HG02840 (cell line): ENCODE results near the gene HHIP.

Experiments used
- ATAC-seq: cut with Tn5 transposase; IDR thresholded peaks from one replicate; pipeline ENCODE4 v1.9.1; 2021; ENCODE audit warnings: mild to moderate bottlenecking, moderate library complexity, moderate number of reproducible peaks; ENCODE audit not compliant: unreplicated experiment, low FRiP score

Gene HHIP

DNA sequence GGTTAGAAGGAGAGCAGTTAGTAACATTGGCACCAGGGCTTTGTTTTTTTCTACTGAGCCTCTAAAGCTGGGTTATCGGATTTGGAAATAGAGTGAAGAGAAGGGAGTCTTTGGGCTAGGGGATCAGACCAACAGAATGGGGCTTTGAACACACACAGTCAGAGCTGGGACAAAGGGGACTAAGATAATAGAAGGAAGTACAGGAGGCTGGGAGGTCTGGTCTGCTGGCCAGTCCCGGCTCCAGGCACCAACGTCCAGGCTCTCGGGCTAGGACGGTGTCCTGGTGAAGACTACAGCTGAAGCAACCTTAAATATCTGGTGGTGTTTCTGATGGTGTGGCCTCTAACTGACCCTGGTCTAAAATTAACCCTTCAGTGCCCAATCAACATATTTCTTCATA, 57.5 kb downstream of the HHIP start:
- no peak for ATAC-seq

DNA sequence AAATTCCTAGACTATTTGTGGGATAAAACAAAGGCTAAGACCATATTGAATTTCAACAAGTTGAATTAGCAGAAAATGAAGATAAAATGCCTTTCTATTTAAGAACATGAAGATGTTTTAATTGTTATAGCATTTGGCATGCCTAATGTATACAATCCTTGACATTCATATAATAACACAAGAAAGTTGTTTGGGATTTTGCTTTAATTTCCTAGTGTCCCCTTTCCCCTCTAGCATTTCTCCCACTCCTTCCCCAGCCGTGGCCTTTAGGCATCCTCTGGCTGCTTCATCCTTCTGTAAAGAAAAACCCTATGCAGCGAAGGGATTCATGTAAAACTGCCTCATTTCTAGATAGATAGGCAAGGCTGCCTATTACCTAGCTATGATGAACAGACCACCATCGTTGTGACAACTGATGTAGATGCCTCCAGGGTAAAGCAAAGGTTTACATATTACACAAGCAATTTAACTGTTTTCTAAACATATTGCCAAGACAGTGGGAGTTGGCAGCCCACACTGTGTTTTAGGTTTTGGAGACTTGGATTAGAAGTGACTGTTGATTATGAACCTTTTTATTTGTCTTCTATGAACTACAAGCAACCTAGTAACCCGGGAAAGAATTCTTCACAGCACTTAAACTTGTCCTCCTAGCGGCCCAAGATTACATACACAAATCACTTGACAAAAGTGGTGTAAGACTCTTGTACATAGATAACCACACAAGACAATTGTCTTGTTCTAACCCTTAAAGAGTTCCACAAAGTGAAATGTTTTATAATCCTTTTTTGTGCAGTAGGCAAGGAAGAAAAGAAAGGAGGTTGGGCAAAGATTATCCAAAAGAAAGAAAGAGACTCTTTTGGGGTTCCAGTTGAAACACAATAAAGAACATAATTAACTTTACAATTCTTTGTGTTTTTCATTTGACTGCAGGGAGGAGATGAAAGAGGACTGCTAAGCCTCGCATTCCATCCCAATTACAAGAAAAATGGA, 59.9 kb downstream of the HHIP start:
- ATAC-seq: no peak

DNA sequence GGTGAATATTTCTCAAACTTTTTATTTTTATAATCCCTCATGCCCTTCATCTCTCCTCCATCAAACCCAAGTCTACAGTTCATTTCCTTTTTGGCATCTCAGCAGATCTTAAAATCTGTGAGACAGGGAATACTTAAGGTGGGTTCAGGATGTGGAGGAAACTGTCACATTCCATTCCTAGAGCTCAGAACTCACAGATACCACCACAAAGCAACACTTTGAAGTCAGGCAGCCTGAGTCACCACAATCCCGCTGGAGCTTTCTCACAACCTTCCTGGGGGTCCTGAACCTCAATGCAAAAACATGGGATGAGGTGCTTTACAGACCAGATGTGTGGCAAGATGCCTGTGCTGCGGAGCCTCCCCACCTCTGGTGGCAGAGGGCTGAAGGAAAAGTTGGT, 63.2 kb downstream of the HHIP start:
- no peak for ATAC-seq

DNA sequence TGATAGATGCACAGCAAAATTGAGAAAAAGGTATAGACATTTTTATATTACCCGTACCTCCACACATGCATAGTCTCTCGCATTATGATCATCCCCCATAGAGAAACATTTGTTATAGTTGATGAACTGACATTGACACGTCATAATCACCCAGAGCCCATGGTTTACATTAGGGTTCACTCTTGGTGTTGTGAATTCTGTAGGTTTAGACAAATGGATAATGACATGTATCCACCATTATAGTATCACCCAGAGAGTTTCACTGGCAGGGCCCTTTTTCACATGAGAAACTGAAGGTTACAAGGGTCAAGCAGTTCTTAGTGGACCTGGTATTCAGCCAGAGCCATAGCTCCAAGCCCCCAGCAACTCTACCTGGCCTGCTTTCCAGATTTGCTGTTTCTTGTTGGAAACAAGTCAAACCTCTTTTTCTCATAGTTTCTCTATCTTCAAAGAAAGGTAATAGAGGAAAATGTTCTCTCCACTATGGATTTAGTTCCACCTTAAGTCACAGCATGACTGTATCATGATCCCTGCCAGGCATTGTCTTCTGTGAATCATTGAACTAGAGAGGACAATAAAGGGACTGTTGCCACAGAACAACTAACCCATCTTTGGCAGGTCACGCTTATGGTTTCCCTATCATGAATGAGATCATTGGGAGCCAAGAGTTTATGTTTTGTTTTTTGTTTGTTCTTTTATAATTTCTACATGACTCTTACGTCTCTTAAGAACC, 64.0 kb downstream of the HHIP start:
- ATAC-seq: no peak

DNA sequence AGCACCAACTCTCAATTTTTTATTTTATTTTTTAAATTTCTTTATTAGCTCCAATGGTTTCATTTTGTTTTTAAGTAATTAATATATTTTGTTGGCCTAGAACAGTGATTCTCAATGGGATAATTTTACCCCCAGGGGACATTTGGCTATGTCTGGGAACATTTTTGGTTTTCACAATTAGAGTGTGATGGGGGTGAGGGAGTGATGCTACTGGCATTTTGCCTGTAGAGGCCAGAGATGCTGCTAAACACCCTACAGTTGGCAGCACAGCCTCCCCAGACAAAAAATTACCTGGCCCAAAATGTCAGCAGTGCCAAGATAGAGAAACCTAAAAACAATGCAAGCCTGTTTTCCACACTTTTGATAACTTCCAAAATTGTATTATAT, 64.6 kb downstream of the HHIP start:
- no peak for ATAC-seq

DNA sequence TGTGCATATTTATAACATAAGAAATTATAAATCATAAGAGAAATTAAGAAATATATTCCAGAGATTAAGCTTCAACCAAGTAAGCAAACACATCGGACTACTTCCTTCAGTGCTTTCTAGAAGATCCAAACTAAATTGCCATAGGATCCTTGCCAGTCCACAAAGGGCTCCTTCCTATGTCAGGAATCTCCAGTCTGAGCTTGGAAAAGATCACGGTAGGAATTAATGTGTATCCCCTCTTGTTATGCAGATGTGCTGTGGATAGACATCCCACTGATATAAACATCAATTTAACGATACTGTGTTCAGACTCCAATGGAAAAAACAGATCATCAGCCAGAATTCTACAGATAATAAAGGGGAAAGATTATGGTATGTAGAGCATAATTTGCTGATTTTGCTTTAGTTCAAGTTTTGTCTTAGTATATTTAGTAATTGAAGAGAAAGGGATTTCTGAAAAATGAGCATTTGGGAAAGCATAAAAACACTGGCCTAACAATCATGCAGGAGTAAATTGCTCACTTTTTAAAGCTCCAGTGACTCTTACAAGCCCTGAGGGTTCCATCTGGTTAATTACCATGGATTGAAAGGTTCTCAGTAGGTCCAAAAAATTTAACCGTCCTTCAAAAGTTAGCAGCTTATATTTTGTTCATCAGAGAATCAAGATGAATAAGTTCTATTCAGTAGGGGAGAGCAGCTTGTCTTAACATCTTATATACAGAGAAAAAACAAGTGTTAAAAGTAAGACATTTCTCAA, 65.9 kb downstream of the HHIP start:
- ATAC-seq: no peak

DNA sequence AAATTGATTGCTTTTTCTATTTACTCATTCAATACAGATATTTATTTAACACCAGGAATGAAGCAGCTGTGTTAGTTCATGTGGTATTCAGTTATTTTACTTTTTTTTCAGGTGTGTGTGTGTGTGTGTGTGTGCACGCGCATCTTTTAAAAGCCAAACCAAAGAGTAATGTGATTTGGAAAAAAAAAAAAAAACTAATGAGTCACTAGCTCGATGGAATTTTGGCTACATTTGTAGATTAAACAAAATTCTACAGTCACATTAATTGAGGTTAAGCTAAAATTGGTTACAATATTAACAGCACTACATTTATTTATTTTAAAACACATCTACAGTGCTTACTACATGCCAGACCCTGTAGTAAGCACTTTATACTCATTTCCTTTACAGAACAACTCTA, 66.8 kb downstream of the HHIP start:
- ATAC-seq: no peak

DNA sequence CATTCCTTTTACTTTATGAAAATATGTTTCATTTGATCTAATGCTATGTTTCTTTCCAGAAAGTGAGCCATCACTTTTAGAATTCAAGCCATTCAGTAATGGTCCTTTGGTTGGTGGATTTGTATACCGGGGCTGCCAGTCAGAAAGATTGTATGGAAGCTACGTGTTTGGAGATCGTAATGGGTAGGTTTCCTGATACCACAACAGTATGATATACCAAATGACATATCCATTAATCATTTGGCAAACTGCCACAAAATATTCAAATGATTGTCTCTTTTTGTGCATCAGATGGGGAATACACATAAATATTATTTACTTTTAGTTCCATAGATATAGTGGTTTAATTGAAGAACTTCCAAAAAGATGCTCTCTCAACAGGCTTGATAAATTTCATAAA, 68.2 kb downstream of the HHIP start:
- no peak for ATAC-seq

DNA sequence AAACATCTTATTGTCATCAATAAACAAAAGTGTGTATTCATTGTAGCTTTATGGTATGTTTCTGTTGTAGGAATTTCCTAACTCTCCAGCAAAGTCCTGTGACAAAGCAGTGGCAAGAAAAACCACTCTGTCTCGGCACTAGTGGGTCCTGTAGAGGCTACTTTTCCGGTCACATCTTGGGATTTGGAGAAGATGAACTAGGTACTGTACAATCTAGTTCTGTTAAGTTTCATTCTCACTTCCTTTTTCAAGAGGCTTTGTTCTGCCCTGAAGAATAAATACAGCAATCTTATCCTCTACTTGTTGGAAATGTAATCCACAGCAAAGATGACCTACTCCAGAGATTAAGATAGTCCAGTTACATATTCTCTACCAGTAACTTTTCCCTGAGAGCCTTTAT, 69.3 kb downstream of the HHIP start:
- ATAC-seq: no peak

DNA sequence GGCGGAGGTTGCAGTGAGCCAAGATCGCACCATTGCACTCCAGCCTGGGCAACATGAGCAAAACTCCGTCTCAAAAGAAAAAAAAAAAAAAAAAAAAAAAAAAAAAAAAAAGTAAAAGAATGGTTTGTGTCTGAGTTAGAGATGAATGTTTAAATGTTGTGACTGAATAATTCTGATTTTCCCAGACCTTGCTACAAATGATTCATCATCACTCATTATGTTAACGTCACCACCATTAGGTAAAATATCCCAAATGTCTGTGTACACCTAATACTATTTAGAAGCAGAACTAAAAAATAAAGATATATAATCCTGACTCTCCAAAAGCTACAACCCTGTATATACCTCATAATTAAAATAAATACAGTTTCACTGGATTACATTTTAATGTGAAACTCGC, 70.8 kb downstream of the HHIP start:
- no peak for ATAC-seq

DNA sequence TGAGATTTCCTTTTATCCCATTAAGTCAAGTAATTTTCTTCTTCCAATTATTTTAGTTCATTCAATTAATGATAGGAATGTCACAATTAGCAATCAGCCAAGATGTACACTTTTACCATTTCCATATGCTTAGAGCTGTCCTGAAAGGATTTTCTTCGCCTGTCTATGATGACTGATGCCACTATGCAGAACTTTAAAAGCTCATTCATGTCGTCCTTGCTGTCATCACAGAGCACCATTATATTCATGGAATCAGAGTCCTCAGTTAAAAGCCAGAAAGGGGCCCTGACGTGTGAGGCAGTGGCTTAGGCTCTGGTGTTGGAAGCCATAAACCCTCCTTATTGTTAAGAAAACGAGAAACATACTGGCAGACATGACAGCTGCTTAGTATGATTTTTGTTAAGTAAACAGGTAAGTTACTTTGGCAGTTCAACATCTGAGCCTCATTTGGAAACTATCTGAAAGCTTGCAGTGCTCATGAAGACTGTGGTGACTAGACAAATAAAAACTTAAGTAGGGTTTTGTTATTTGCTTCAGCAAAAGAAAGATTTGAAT, 73.1 kb downstream of the HHIP start:
- no peak for ATAC-seq

DNA sequence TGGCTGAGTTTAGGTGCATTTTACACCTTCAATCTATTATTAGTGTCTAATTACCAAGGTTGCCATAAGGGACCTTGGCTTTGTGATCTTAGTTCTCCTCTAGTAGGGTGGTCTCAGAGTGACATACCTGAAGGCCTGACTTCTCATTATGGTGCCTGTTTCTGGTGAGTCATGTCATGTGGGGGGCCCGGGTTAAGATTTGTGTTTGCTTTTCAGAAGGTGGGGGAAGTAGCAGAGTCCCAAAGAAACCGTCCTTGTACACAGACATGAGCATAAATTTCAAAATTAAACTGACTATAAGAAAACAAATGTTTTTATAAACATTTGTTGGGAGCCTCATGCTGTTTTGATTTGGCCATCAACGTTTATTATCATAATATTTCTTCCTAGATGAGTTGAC, 74.5 kb downstream of the HHIP start:
- ATAC-seq: no peak

DNA sequence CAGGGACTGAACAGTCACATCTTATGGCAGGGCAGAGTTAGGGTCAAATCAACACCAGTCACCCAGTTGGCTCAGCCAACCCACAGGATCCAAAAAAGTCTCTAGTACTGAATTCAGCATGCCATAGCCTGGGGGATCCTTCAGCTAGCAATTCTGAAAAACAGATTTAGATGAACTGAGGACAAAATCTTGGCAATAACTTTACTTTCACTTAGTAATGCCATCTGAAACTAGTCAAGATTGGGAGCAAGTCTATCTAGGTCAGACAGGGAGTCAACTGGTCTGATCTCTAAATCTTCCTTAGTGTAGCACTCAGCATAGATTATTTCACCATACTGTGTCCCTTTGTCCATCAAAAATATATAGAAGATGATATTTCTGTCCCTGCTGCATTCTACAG, 76.0 kb downstream of the HHIP start:
- no peak for ATAC-seq

DNA sequence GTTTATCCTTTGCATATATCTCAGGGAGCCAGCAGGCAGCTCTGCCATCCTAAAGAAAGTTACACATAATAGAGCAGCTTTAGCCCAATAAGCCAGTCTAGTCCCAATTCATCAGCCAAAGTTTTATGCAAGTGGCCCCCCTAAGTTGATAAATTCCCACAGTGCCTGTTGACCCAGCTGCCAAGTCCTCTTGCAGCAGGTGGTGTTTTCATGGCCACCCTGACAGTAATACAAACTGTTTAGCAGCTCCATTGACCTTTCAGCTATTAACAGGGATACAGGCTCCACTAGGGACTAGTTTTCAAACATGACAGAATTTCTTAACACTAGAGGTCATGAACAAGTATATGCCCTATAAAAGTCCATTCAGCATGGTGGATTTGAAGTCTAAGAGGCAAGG, 77.5 kb downstream of the HHIP start:
- ATAC-seq: no peak

DNA sequence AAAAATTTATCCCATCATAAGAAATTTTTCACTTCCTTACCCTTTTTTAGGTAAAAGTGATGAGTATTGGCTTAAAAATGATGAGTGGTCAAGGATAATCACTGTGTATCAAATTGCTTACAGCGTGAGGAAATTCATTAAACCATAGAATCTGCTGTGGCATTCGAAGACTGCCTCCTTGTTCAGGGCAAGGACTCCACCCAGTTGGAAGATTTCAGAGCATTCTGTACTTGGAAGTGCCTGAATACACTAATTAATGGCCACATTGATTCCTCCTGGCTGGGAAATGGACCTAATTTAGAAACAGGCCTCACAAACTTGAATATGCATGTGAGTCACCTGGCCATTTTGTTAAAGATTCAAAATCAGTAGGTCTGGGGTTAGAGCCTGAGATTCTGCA, 83.2 kb downstream of the HHIP start:
- ATAC-seq: no peak

DNA sequence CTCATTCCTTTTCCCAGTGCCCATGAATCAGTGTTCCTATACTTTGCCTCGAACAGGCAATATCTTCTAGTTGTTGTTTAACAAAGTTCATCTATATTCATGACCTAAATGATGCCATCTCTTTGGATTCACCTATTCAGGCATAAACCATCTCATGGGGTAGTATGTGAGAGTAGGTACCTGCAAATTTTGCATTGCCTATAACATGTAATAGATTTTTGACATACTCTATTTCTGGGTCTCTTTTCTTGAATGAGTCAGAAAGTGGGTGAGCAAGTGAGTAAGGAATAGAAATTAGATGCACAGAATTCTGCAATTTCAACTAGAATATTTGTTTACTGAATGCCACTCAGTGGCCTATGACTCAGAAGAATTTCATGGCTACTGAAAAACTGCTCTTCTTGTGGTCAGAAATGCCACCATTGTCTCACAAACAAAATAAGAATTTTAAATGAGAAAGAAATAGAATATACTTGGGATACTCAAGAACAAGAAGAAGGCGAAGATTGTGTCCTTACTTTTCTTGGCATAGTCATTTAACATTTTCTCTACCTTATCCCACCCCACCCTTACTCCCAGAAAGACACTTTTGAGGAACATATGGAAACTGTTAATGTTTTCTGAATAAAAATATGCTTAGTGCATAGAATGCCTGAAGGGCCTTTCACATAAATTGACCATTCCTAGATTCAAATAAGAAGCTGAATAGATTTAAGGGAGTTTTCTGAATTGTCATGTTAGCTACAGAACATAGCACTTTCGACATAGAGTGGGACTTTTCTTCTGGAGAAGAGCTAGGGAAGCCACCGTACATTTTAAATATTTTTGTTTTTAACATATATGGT, 86.8 kb downstream of the HHIP start:
- ATAC-seq: no peak

DNA sequence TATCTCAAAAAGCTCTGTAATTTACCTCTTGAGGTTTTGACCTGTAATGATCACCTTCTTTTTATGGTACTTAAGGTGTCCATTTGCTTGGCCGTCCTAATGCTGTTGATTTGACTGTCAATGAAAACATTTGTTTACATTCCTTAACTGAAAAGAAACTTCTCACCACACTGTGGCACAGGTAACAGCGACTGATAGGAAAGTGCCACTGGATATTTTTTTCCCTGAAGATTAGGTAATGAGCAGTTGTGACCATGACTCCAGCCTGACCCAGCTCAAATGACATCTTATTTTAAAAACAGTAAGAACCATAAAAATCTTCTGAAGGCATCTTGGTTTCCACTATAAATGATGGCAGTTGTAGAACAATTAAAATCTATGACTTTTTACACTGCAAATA, 87.6 kb downstream of the HHIP start:
- ATAC-seq: no peak

DNA sequence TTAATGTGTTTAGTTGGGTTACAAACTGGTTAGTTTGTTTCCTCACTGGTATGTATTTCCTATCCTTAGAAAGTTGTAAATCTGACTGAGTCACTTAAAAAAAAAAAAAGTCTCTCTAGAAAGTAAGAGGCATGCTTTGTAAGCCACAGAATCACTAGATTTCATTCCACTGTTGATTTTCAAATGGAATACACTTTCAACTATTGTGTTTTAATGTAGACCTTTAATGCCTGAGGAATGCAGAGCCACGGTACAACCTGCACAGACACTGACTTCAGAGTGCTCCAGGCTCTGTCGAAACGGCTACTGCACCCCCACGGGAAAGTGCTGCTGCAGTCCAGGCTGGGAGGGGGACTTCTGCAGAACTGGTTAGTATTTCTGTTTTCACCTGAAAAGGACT, 88.6 kb downstream of the HHIP start:
- no peak for ATAC-seq

DNA sequence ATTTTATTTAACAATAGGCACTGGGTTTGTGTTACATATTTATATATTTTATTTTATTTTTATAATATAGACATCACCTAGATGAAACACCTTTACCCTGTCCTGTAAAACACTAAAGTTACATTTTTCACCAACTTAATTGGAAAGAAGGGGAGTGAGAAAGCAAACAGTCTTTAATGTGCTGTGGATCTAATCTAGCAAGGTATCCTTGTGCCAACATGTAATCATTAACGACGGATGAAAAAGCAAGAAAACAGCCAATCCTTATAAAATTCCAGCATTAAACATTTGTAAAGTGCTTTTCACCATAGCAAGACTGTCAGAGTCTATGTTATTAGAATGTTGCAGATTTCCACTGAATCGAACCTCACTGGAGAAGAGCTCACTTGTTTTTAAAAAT, 92.7 kb downstream of the HHIP start:
- no peak for ATAC-seq

DNA sequence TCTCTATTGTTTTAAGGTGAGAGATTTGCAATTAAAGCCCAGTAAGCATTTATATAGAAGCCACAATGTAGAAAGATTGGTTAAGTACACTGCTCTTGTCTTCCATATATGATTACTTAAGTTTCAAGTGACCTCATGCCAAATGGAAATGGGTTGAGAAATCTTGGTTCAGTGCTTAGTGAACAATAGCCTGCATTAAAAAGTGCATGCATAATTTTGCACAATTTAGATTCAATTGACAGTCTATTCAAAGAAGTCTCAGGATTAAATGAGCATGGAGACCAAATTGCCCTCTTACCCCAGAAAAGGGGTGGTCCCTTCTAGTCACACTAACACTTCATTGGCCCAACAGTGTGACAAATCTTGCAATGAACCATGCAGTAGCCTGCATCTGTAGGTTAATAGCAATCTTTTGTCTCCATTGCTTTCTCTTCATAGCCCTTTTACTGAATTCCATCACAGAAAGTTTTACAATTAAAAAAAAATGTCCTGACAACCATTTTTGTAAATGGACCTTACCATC, 93.6 kb downstream of the HHIP start:
- no peak for ATAC-seq
